Anterior cingulate cortex (tissue), 58 donors: ENCODE measurements around the gene RNF19B.

Experiments
- DNase-seq, 58 donors: peaks; one replicate each; lab custom pipeline; 2025; lab: John Stamatoyannopoulos, UW

The RNF19B gene

GRCh38 chr1:32891630-32892029, 73.0 kb downstream of the RNF19B start:
- no peak for DNase-seq

DNA sequence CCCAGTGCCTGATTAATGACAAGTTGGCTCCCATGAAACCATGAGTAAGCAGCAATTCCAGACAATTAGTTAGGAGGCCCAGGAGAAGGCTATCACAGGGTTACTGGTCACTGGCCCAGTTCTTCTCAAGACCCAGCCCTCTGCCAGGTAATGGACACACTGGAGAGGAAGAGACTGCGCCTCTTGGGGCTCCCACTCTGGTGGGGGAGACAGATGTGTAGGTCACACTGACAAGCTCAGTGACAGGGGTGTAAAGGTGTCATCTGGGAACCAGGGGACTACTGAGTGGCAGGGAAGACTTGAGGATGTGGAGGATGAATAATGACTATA, 73.4 kb downstream of the RNF19B start:
- DNase-seq, result no peak

GRCh38 chr1:32890516-32891240, 73.9 kb downstream of the RNF19B start:
- DNase-seq, result no peak

GRCh38 chr1:32889731-32890278, 74.8 kb downstream of the RNF19B start:
- DNase-seq, result no peak

DNA sequence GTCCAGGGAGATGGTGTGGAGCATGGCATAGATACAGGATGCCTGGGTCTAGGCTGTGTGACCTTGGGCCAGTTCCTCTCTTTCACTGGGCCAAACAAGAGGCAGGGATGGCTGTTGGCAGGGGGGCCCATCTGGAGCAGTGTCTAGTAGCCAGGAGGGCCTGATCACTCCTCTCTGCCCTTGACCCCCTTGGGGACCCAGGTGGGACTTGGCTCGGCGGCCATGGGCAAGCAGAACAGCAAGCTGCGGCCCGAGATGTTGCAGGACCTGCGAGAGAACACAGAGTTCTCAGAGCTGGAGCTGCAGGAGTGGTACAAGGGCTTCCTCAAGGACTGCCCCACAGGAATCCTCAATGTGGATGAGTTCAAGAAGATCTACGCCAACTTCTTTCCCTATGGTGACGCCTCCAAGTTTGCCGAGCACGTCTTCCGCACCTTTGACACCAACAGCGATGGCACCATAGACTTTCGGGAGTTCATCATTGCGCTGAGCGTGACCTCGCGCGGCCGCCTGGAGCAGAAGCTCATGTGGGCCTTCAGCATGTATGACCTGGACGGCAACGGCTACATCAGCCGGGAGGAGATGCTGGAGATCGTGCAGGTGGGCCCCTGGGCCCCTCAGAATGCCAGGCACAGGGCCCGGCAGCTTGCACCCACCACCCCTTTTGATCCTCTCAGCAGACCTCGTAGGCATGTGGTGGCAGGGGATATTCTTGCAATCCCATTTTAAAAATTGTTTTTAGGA, 75.8 kb downstream of the RNF19B start:
- no peak for DNase-seq

- DNase-seq, result no peak
These were observed 76.5 kb downstream of the RNF19B start for GRCh38 chr1:32888134-32888533.

GRCh38 chr1:32887623-32888022, 77.0 kb downstream of the RNF19B start:
- peak in 1 of 58 donors; percentile 48 for DNase-seq

GRCh38 chr1:32886828-32887414, 77.7 kb downstream of the RNF19B start:
- DNase-seq, result peak in 4 of 58 donors; percentile 23 to 44 (median 36)
